ENCODE data around the gene LAMA3. TPM values are rescaled to one million over a fixed set of nuclear protein-coding genes. Genes with fewer than 3 reads are reported as not detected.
"Not testable (repeated sequence)": the region's sequence is repeated elsewhere in the genome, so short reads cannot be mapped to it uniquely, and the experiment has no call there.

The LAMA3 gene
- total RNA-seq, 1 donor from 2014 or later, result 3.3 TPM

- intact Hi-C loops (cut with DNase I); ATAC-seq (ENCODE audit: poor library complexity); DNase-seq: not testable (repeated sequence)
Measured at GRCh38 chr18:23741967-23742366, 52.7 kb downstream of the LAMA3 start.

GRCh38 chr18:23743733-23744333 lies 54.6 kb downstream of the LAMA3 start:
- ATAC-seq (ENCODE audit: poor library complexity), result no peak
- DNase-seq, result no peak
- intact Hi-C loops (cut with DNase I), result no loop called here

DNA sequence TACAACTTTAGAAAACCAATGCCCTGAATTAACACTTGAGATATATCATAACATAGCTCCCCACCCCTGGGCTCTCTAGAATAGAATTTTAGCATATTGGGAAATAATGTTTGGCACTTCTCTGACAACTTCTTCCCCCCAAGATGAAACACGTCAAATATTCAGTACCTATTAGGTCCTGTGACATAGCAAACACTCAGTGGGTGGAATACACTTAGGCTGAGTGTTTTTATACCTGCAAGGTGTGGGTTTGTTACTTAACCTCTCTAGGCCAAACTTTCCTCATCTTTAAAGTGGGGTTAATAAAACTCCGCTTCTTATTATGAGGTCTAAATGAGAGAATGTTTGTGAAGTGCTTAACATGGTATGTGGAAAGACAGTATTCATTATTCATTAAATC lies 56.1 kb downstream of the LAMA3 start:
- no peak for ATAC-seq (ENCODE audit: poor library complexity)
- intact Hi-C loops (cut with DNase I), result no loop called here
- no peak for DNase-seq

GRCh38 chr18:23746851-23747250 lies 57.6 kb downstream of the LAMA3 start:
- intact Hi-C loops (cut with DNase I), result no loop called here
- ATAC-seq (ENCODE audit: poor library complexity), result no peak
- no peak for DNase-seq

- ATAC-seq (ENCODE audit: poor library complexity) (no peak), DNase-seq (no peak)
- intact Hi-C loops (cut with DNase I), result no loop called here
Measured at GRCh38 chr18:23752363-23752762, 63.1 kb downstream of the LAMA3 start.

- intact Hi-C loops (cut with DNase I), result no loop called here
- peak; percentile 83 for ATAC-seq (ENCODE audit: poor library complexity)
- no peak for DNase-seq
Measured at GRCh38 chr18:23752796-23753195, 63.5 kb downstream of the LAMA3 start.

DNA sequence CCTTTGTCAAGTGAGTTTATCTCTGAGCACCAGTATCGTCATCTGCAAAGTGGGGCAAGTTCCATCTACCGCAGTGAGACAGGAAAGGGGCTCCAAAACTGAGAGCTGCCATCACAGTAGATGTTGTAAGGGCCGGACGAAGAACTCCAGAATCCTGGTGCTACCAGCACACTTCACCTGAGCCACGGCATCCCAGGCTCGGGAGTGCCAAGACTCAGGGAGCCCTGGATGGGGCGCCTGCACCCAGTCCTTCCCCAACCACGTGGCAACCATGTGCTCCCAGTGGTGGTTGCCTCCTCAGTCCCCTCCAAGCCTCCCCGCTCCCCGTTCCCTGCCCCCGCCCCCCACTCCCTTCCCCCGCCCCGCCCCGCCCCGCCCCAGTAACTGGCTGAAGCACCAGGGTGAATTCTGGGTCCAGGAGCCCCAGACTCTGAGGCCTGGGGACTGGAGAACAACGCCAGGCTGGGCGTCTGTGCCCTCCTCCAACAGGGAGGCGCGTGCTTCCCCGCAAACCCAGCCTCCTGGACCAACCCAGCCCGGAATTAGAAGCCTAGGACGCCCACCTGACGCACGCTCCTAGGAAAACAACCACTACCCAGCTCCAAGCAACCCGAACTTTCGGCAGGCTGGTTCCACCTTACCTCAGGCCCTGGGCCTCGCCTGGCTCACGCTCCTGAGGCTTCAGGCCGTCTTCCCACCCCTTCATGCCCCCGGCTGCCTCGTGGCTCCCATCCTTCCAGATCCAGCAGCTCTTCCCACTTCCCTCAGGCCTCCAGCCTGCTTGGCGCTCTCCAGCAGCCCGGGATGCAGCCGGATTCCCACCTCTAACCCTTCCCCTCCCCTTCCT lies 67.6 kb downstream of the LAMA3 start:
- DNase-seq, result no peak
- intact Hi-C loops (cut with DNase I), result no loop called here
- ATAC-seq (ENCODE audit: poor library complexity), result no peak

- ATAC-seq (ENCODE audit: poor library complexity), result no peak
- DNase-seq, result no peak
- intact Hi-C loops (cut with DNase I), result no loop called here
Measured at GRCh38 chr18:23757437-23757733, 68.1 kb downstream of the LAMA3 start.

GRCh38 chr18:23758281-23758680 lies 69.0 kb downstream of the LAMA3 start:
- no peak for DNase-seq
- intact Hi-C loops (cut with DNase I), result no loop called here

GRCh38 chr18:23761941-23762340 lies 72.7 kb downstream of the LAMA3 start:
- no peak for ATAC-seq (ENCODE audit: poor library complexity)
- DNase-seq, result no peak
- intact Hi-C loops (cut with DNase I), result no loop called here

More at GRCh38 chr18:23758281-23758680, 69.0 kb downstream of the LAMA3 start:
- ATAC-seq (ENCODE audit: poor library complexity), result no peak

DNA sequence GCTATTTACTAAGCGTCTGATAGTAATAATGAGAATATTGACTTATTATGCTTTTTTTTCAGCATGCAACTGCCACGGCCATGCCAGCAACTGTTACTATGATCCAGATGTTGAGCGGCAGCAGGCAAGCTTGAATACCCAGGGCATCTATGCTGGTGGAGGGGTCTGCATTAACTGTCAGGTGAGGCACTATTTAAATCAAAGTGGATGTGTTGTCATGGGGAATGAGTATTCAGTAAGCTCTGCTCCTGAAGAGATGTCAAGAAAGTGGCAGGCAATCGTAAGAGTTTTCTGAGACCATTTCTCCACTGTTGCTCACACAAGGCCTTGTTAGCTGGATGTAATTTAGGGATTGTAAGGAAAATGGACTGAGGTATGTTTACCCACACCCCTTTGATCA lies 74.1 kb downstream of the LAMA3 start:
- DNase-seq (no peak), ATAC-seq (ENCODE audit: poor library complexity) (no peak)
- intact Hi-C loops (cut with DNase I), result no loop called here

- intact Hi-C loops (cut with DNase I), result no loop called here
- no peak for DNase-seq
- no peak for ATAC-seq (ENCODE audit: poor library complexity)
Measured at GRCh38 chr18:23765931-23766330, 76.7 kb downstream of the LAMA3 start.

GRCh38 chr18:23772327-23773024 lies 83.2 kb downstream of the LAMA3 start:
- DNase-seq (no peak), ATAC-seq (ENCODE audit: poor library complexity) (no peak)
- intact Hi-C loops (cut with DNase I), result no loop called here

DNA sequence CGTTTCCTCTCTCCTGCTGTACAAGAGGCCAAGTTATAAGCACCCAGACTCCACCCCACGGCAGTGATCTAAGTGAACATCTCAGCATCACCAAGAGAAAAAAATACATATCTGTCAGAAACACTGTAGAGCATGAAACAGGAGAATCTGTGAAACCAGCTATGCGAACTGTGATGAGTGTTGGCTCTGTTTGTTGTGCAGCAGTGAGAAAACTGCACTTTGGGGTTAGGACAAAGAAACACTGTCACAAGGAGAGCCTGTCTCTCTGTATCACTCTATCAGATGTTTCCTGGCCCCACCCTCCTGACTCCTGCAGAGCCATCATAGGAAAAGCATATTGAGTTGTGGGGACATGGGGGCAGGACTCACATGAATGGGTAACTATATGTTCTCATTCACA lies 87.1 kb downstream of the LAMA3 start:
- intact Hi-C loops (cut with DNase I), result no loop called here
- ATAC-seq (ENCODE audit: poor library complexity) (no peak), DNase-seq (no peak)

- no peak for DNase-seq
- intact Hi-C loops (cut with DNase I), result no loop called here
- no peak for ATAC-seq (ENCODE audit: poor library complexity)
Measured at GRCh38 chr18:23778828-23779227, 89.6 kb downstream of the LAMA3 start.

DNA sequence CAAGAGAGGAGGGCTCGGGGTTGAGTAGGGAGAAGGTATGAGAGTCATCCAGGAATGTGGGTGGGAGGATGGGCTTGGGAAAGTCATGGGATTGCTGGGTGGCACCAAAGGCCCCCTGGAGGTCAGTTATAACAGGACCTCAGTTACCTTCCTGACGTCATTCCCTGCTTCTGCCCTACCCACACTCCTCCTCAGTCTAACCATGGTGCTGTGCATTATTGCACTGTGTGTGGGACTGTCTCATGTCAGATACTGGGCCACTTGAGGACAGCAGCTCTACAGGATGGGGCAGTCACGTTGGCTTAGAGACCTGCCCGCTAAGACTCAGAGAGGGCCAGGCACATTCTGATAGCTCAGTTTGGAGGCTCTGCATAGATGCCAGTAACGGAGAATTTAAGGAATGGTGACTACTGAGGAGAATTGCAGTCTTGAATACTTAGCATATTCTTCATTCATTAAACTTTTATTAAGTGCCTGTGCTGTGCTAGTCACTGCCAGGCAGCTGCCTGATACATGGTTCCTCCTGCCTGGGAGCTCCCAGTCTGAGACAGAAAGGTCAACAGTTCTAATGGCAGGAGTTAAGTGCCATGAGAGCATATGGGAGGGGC lies 90.5 kb downstream of the LAMA3 start:
- ATAC-seq (ENCODE audit: poor library complexity), result peak; percentile 74
- intact Hi-C loops (cut with DNase I), result no loop called here
- DNase-seq, result no peak

GRCh38 chr18:23784832-23785245 lies 95.6 kb downstream of the LAMA3 start:
- ATAC-seq (ENCODE audit: poor library complexity) (no peak), DNase-seq (no peak)
- intact Hi-C loops (cut with DNase I), result no loop called here

- intact Hi-C loops (cut with DNase I), result no loop called here
- ATAC-seq (ENCODE audit: poor library complexity) (no peak), DNase-seq (no peak)
Measured at GRCh38 chr18:23793051-23793450, 103.8 kb downstream of the LAMA3 start.

GRCh38 chr18:23793985-23794867 lies 105.0 kb downstream of the LAMA3 start:
- intact Hi-C loops (cut with DNase I), result no loop called here
- ATAC-seq (ENCODE audit: poor library complexity), result no peak
- no peak for DNase-seq
